NCI-H187 treated with DMSO at 0.1 percent for 48 hours (cell line): ENCODE data around the gene PMEL.
A peak's percentile ranks its signal among the peaks of the same experiment; 100 is the strongest.

ENCODE experiments used
- DNase-seq: peaks from one replicate; lab custom pipeline; 2025; lab: John Stamatoyannopoulos, UW

PMEL gene

GRCh38 chr12:55942055-55942454 lies 23.8 kb downstream of the PMEL start:
- DNase-seq: no peak

GRCh38 chr12:55940065-55940732 lies 25.6 kb downstream of the PMEL start:
- DNase-seq: peak; percentile 38

GRCh38 chr12:55938826-55939501 lies 26.9 kb downstream of the PMEL start:
- no peak for DNase-seq

- no peak for DNase-seq
Observed at GRCh38 chr12:55937981-55938380, 27.9 kb downstream of the PMEL start.

- no peak for DNase-seq
Observed at GRCh38 chr12:55935738-55936151, 30.1 kb downstream of the PMEL start.

- no peak for DNase-seq
Observed at GRCh38 chr12:55934773-55935172, 31.1 kb downstream of the PMEL start.

GRCh38 chr12:55933799-55934742 lies 31.8 kb downstream of the PMEL start:
- DNase-seq: no peak

GRCh38 chr12:55933169-55933798 lies 32.6 kb downstream of the PMEL start:
- no peak for DNase-seq

- DNase-seq: no peak
Observed at GRCh38 chr12:55932551-55932910, 33.3 kb downstream of the PMEL start.

GRCh38 chr12:55931780-55932550 lies 33.9 kb downstream of the PMEL start:
- DNase-seq: no peak

- DNase-seq: no peak
Observed at GRCh38 chr12:55931317-55931779, 34.5 kb downstream of the PMEL start.

GRCh38 chr12:55930771-55931316 lies 35.0 kb downstream of the PMEL start, which contains the start of gene DGKA:
DGKA (plus strand) TSS chr12:55931162; CDS start chr12:55936504, 5,342 bp downstream.
- DNase-seq: peak; percentile 32

- no peak for DNase-seq
Observed at GRCh38 chr12:55929306-55929791, 36.5 kb downstream of the PMEL start.

- no peak for DNase-seq
Observed at GRCh38 chr12:55927588-55928502, 38.0 kb downstream of the PMEL start, which contains the start of gene PYM1. PYM1 (minus strand) TSS chr12:55927894; CDS start chr12:55927761, 133 bp downstream.

GRCh38 chr12:55926738-55927587 lies 38.9 kb downstream of the PMEL start:
- DNase-seq: peak; percentile 92

- DNase-seq: no peak
Observed at GRCh38 chr12:55925870-55926737, 39.7 kb downstream of the PMEL start.

GRCh38 chr12:55925371-55925770 lies 40.5 kb downstream of the PMEL start:
- DNase-seq: no peak
